ENCODE results near the gene OR10A4. TPM values are rescaled to one million over a fixed set of nuclear protein-coding genes. Genes with fewer than 3 reads are reported as not detected.
"Not testable (repeated sequence)": the region's sequence is repeated elsewhere in the genome, so short reads cannot be mapped to it uniquely, and the experiment has no call there.

OR10A4 gene, protein sequence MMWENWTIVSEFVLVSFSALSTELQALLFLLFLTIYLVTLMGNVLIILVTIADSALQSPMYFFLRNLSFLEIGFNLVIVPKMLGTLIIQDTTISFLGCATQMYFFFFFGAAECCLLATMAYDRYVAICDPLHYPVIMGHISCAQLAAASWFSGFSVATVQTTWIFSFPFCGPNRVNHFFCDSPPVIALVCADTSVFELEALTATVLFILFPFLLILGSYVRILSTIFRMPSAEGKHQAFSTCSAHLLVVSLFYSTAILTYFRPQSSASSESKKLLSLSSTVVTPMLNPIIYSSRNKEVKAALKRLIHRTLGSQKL
- not detected for total RNA-seq

DNA sequence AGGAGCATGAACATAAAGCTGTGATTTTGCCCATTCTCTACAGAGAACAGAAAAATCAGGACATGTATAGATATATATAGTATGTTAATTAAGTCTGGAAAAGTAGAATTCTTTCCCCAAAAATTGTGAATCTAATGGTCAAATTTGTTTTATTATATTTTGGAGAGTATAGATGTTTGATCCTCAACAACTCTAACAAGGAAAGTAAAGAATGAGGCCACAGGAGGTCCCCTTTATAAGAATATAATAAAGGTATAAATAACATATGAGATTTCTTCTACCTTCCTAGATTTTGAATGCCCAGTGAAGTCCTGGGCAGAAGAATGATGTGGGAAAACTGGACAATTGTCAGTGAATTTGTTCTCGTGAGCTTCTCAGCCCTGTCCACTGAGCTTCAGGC, at the start of gene OR10A4:
TSS of gene OR10A4 (plus strand) at position 301 of the 400 bp plus-strand sequence. CDS start at position 324, 23 bp downstream.
- DNase-seq, result no peak

DNA sequence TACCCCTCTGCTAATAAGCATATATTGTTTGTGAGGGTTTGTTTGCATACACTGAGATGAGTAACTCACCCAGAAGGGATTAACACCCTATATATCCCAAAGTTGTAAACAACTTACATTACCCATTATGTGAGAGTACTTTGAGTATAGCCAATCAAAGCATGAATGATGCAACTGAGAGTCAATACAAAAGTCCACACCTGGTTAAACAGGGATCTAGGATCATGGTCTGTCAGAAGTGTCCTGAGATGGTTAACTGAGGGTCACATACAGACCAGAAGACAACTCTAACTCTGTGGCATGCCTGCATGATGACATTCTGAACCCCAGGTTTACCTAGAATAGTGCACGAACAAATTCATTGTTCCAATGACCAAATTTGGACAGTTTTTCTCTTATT, 48.3 kb upstream of the OR10A4 start:
- no peak for DNase-seq

DNA sequence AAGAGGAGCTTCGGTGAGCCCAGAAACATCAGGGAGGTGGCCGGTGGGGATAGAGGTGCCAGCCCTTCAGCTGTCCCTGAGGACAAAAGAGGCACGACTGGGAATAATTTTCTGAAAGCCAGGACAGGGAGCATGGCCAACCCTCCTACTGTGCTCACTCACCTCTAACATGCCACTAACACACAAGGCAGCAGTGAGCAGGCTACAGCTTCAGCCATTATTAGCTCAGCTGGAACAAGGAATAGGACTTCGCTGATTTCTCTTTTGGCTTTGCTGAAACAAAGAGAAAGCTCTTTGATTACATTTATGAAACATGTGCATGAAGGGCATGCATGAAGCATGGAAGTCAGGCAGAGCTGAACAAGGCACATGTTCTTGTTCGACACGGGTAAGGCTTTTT, 43.1 kb upstream of the OR10A4 start:
- no peak for DNase-seq

DNA sequence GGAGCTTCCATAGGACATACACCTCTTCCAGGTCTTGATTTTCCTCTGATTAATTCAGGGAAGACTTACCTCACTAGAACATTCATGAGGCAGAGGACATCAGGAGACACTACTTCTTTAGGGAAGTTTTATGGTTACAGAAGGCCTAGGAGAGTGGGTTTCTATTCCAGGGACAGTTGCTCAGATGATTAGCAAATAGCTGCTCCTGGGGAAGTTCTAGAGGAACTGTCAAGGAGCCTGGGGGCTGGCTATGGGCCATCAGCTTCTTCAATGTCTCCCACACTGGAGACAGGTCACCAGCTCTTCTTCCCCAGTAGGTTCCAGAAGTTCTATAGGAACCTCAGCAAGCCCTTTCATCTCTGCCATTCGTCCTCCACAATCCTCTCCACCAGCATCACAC, 42.4 kb upstream of the OR10A4 start:
- no peak for DNase-seq

DNA sequence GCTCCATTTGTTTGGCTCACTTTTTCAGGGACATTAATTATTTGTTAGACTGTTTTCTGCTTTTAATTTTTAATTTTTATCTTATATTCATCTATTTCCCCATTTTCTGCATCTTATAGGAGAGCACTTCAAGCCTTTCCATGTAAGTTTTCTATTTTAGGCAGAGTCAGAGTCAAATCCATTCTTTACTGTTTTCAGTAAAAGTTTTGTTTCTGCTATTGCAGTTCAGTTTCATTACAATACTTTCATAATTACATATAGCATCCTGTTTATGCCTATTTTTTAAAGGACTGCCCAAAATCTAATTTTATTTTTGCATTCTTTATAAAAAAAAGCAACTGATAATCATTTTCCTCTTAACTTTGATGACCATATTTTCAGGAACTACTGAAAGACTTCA, 34.7 kb upstream of the OR10A4 start:
- DNase-seq, result no peak

DNA sequence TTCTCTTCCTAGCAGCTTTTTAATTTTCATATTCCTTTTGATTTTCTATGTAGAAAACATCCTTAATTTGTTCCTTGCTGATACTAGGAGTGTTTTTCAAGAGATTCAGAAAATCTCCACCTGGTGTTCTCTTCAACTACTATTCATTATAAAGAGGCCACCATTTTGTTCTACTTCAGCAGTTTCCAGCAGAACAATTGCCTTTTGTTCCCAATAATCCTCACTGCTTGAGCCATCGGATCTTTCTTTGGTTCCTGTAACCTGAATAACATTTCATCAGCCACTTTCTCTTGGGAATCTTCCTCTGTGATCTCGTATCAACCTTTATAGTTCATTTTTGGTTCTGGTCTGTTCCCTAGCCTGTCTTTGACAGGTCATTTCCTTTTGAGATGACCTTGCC, 32.8 kb upstream of the OR10A4 start:
- no peak for DNase-seq

DNA sequence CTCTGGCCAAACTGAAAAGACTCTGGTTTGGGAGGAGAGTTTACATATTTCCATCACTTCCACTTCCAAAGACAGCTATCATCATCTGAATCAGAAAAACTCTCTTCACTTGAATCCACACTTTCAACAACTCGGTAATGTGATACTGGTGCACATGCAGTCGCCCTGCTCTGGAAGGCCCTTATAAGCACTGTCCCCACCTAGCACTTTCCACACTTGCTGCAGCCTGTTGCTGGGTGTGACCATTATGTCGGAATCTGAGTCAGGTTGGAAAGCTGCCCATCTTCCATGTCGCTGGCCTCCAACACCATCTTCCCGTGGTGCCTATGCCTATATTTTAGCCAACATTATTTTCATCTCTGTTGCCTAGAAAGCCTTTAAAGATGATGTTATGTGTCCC, 32.1 kb upstream of the OR10A4 start:
- DNase-seq, result no peak

DNA sequence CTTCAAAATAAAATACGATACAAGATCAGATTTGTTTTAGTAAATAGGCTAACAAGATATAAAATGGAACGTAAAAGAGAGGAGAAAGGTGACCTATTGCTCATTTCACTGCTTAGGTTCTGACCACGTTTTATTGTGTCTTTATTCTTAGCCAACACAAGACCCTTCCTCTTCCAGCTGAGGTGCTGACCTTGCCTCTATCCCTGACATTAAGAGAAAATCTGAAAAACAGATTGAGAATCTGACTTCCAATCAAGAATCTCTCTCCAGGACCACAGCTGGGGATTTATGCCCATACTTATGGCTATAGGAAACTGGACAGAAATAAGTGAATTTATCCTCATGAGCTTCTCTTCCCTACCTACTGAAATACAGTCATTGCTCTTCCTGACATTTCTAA, 31.0 kb upstream of the OR10A4 start, which contains the start of gene OR10A5:
TSS of gene OR10A5 (plus strand) at position 301 of the 400 bp plus-strand sequence. CDS start at position 301, 0 bp downstream.
- no peak for DNase-seq

DNA sequence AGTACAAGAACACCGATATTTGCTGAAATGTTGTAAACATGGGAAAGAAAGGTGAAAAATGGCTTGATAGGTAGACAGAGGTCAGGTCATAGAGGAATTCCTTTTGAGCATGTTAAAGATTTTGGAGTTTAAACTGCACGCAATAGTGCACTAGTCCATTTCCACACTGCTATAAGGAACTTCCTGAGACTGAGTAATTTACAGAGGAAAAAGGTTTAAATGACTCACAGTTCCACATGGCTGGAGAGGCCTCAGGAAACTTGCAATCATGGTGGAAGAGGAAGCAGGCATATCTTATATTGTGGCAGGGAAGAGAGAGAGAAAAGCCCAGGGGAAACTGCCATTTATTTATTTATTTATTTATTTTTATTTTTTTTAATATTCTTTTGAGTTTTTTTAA, 25.9 kb upstream of the OR10A4 start:
- DNase-seq, result no peak

DNA sequence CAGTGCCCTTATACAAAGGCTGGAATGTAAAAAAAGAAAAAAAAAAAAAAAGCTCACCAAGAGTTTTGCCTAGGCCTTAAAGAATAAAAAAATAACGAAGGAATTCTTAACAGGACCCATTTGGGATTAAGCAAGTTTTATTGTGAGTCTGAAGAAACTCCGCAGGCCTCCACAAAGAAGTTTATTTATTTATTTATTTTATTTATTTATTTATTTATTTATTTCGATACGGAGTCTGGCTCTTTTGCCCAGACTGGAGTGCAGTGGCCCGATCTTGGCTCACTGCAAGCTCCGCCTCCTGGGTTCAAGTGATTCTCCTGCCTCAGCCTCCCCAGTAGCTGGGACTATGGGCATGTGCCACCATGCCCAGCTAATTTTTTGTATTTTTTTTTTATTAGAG, 21.6 kb upstream of the OR10A4 start:
- not testable (repeated sequence) for DNase-seq

DNA sequence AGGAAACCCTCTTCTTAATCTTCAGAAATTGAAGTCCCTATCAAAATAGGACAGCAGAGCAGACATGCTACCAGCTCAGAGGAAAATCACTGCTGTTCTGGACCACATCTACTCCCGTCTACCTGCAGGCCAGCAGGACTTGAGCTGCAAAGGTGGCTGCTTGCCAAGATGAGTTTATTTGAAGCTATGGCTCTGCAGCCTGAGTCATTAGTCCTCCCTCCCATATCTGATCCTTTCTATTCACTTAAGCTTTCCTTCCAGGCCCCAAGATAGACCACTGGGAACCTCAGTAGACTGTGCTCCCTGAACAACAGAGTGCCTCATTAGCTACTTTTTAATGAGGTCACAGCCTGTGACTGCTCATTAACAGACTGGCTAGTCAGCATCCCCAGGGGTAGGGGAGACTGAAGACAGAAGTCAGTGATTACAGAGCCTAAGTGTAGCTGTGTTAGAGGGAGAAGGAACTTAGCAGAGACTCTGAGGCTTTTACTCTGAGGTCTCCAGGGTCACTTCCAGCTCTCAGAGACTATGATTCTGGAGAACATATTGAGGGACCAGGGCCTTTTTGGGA, 20.4 kb upstream of the OR10A4 start:
- no peak for DNase-seq

DNA sequence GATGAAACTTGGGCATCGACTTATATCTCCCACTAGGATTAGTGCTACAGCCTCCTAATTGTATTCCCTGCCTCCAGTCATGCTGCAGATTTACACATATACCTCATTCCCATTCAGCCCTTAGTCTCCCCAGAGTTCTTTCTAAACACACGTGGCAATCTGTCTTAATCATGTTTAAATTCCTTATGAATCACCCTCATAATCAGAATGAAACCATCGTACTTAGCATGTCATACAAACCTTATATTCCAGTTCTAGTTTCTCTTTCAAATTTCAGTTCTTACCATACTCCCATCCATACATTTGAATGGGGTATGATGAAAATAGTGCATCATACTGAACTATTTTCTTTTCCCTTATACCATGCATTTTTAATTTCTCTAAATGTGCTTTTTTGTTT, 19.6 kb upstream of the OR10A4 start:
- no peak for DNase-seq

DNA sequence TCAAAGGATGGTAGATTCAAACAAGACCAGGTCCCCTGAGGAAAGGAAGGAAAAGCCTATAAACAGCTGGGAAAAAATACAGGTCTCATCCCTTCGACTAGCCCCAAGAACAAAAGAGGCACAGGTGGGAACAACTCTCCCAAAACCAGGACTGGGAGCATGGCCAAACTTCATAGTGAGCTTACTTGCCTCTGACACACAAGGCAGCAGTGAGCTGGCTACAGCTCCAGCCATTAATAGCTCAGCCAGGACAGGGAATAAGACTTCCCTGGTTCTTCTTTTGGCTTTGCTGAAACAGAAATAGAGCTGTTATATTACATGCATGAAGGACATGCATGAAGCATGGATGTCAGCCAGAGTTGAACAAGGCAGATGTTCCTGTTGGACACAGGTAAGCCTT, 13.5 kb upstream of the OR10A4 start, which contains the start of gene OR10A2:
TSS of gene OR10A2 (plus strand) at position 97 of the 400 bp plus-strand sequence. CDS start 6,698 bp downstream, outside the sequence.
- DNase-seq, result no peak

DNA sequence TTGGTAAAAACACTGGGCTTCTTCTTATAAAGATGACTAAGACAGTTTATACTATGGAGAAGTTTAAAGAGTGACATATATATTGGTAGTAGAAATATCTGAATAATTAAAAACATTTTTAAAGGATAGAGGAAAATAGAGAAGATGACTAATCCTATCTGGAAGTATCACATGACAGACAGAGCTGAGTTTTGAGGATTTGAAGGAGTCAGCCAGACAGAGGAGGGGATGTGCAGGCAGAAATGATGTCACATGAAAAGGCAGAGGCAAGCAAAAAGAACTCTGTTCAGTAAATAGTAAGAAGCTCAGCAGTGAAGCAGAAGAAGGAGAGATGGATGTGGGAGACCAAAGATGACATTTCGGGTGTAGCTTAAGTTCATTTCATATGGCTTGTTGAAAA, 12.0 kb upstream of the OR10A4 start:
- DNase-seq, result no peak

DNA sequence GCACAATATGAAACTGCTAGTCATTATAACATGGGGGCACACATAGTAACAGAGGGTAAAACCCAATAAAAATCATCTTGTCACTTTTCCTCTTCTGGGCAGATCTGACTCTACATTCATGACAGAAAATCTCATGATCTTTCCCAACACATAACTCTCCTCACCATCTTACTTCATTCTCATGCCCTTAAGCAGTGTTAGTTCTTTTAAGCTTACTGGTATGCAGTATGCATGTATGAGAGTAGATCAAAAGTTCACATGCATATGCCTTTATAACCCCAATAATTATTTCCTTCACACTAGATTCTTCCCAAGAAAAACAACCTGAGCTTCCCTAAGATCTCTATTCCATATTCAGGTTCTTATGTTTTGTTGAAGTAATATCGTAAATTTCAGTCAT, 5.1 kb upstream of the OR10A4 start:
- DNase-seq, result no peak

DNA sequence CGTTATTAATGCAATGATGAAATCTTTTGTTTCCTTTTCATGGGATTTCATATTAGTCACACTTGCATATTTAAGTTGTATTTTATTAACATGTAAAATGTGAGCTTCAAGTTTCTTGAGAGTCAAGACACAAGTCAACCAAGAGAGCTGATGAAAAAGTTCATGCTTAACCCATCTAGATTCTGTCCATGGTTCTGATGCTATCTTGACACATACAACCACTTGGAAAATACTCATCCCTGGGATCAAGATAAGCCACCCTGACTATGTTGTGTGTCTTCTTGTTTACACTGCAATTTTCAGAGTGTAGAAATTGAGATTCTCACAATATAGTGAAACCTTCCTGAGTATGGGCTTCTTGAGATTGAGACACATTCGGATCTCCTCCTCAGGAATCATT, 664 bp upstream of the OR10A4 start:
- DNase-seq, result no peak

DNA sequence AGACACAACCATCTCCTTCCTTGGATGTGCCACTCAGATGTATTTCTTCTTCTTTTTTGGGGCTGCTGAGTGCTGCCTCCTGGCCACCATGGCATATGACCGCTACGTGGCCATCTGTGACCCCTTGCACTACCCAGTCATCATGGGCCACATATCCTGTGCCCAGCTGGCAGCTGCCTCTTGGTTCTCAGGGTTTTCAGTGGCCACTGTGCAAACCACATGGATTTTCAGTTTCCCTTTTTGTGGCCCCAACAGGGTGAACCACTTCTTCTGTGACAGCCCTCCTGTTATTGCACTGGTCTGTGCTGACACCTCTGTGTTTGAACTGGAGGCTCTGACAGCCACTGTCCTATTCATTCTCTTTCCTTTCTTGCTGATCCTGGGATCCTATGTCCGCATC, 489 bp downstream of the OR10A4 start:
- DNase-seq, result no peak

DNA sequence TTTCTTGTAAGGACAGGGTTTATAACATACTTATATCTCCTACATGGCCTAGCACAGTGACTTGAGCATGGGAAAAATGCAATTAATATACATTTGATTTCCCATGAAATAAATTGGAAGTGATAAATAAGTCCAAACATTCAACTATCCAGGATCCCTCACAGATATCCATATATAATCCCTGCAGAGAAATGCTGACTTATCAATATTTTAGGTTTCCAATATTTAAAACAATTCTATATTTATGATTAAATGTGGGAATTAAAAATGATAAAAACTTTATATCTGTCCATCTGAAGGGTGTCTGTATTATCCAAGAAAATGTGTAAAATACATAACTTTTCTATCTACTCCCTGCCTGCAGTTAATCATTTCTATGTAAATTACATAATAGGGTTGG, 6.3 kb downstream of the OR10A4 start:
- no peak for DNase-seq

DNA sequence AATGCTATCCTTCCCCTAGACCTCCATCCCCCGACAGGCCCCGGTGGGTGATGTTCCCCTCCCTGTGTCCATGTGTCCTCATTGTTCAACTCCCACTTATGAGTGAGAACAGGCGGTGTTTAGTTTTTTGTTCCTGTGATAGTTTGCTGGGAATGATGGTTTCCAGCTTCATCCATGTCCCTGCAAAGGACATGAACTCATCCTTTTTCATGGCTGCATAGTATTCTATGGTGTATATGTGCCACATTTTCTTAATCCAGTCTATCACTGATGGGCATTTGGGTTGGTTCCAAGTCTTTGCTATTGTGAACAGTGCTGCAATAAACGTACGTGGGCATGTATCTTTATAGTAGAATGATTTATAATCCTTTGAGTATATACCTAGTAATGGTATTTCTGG, 11.3 kb downstream of the OR10A4 start:
- DNase-seq, result not testable (repeated sequence)

DNA sequence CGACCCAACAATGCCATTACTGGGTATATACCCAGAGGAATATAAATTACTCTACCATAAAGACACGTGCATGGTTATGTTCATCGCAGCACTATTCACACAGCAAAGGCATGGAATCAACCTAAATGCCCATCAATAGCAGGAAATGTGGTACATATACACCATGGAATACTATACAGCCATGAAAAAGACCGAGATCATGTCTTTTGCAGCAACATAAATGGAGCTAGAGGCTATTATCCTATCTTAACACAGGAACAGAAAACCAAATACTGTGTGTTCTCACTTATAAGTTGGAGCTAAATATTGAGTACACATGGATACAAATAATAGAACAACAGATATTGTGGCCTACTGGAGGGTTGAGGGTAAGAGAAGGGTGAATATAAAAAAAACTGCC, 12.4 kb downstream of the OR10A4 start:
- no peak for DNase-seq

DNA sequence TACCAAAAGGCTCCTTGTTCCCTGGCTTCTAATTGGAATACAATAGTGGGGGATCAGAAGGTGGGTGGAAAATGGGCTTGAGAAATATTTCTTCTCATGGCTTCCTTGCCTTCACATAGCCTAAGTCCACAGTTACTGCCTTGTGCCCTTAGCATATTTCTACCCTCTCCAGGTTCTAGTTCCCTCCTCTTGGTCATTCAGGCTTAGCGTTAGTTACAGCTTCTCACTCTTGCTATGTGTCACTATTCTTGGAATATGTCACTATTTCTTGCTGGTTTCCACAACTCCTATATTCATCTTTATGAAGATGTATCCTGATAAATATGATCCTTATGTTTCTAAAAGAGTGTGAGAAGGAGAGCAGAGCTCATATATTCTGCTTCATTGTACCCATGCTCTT, 13.4 kb downstream of the OR10A4 start:
- no peak for DNase-seq

DNA sequence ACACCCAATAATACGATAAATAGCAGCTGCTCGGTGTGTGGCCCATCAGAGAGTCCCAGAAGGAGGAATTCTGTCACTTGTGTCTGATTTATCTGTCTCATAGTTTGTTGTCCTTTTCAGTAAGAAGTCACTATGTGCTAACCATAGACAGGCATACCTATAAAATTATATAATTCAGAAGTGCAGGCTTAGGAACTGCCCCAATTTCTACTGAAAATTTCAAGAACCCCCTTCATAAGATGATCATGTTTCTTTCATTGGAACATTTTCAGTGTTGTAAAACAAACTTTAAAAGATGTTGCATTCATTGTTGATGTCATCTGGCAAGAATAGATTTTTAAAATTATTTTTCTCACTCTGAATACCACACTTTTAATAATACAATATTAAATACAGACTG, 16.0 kb downstream of the OR10A4 start, which contains the start of gene OR2D2:
TSS of gene OR2D2 (minus strand) at position 101 of the 400 bp plus-strand sequence. CDS start at position 101, 0 bp downstream.
- DNase-seq, result no peak

DNA sequence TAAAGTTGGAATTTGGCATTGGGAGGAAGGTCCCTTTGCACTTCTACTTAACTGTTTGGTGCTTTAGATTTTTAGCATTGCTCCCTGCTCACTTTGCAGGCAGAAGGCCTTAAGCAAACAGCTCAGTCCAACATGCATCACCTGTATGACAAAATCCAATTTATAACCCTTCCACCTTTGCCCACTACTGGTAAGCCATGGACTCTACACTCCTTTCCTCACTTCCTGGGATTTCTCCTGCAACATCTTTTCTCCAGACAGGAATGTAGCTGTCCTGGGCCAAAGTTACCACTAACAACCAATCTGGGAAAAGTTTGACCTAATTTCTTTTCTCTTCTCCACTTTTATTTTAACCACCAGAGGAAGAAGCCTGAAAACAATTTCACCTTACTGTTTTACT, 17.7 kb downstream of the OR10A4 start:
- no peak for DNase-seq

DNA sequence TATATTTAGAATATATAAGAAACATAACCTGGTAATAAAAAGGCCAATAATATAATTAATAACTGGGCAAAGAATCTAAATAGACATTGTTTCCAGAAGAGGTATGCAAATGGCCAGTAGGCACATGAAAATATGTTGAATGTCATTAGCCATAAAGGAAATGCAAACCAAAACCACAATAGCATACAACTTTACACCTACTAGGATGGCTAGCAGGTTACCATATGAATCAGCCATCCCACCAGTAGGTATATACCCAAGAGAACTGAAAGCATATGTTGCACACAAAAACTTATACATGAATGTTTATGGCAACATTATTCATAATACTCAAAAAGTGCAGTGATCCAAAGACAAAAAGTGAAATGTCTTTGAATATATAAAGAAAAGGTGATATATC, 18.6 kb downstream of the OR10A4 start:
- DNase-seq, result no peak

DNA sequence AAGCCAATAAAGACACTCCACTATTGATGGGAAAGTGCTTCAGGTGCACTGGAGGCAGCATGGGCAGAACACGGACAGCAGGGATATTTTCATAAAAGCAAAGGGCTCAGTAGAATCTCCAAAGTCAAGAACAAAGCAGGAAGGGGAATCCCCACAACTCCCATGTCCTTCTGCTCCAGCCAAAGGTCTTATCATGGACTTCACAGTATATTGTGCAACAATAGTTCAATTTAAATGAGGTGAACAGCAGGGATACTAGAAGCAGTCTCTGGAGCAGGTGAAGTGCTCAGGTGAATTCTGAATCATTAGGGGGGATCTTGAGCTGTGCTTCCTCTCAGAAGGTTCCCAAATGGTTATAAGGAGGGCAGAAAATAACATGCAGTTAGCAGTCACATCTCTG, 22.5 kb downstream of the OR10A4 start:
- DNase-seq, result no peak

Data from effector CD4-positive, alpha-beta T cell (primary cell).